ENCODE data around the gene GOLGA2.

- TF ChIP-seq POLR2AphosphoS5 (IDR thresholded peaks at IDR 0.05; ENCODE audit: low read depth, low read length) (no peak), POLR2A (IDR thresholded peaks at IDR 0.05; ENCODE audit: low read depth, low read length) (no peak)
These were observed 9.4 kb upstream of the GOLGA2 start for GRCh38 chr9:128285033-128285784.

All from GM12892 (cell line).